Stomach (tissue), 9 donors: ENCODE measurements around the gene TENT5C. TPM values are rescaled to one million over a fixed set of nuclear protein-coding genes. Genes with fewer than 3 reads are reported as not detected.

ENCODE experiments used
- DNase-seq, 2 donors: peaks; one replicate each; pipeline versions ENCODE4 v3.0.0 to v3.0.0-alpha.2; 2013 to 2019
- H3K27ac ChIP-seq, 5 donors: fragments of 200-600 bp in 4 of 5; sonication (generic) in 4 of 5; one replicate each; pipeline ENCODE4 v1.5.1; 2013 to 2019; ENCODE audit warnings: mild to moderate bottlenecking in 1 of 5, moderate library complexity in 1 of 5
- H3K27me3 ChIP-seq, 3 donors: fragments of 200-600 bp; sonication (generic); one replicate each; pipeline ENCODE4 v1.5.1; 2017 to 2019; ENCODE audit warnings: mixed run types in 1 of 3
- H3K36me3 ChIP-seq, 4 donors: fragments of 200-600 bp; sonication (generic); 1 replicate in 3 of 4; 2 replicates in 1 of 4; pipeline ENCODE4 v1.5.1; 2016 to 2019
- H3K4me1 ChIP-seq, 4 donors: fragments of 200-600 bp; sonication (generic); one replicate each; pipeline ENCODE4 v1.5.1; 2016 to 2019
- H3K4me3 ChIP-seq, 4 donors: fragments of 200-600 bp; sonication (generic) in 3 of 4; one replicate each; pipeline ENCODE4 v1.5.1; 2016 to 2019; ENCODE audit warnings: mild to moderate bottlenecking in 1 of 4
- H3K9me3 ChIP-seq, 4 donors: fragments of 200-600 bp; sonication (generic); one replicate each; pipeline ENCODE4 v1.5.1; 2016 to 2019
- EP300 ChIP-seq: sonication (generic); formaldehyde crosslinking; IDR thresholded peaks from one replicate; pipeline ENCODE4 v1.6.1; 2017; ENCODE audit warnings: antibody characterized with exemption
- POLR2A ChIP-seq, 4 donors: fragments of 450-650 bp; IDR thresholded peaks; one replicate each; pipeline ENCODE4 v1.6.1; 2016; ENCODE audit warnings: antibody characterized with exemption in 4 of 4, control low read depth in 2 of 4, mild to moderate bottlenecking in 1 of 4, moderate library complexity in 1 of 4
- POLR2AphosphoS5 ChIP-seq, 3 donors: sonication (generic); formaldehyde crosslinking; IDR thresholded peaks; one replicate each; pipeline ENCODE4 v1.6.1; 2016; ENCODE audit warnings: antibody characterized with exemption in 3 of 3
- WGBS, 5 donors: extraction: QIAGEN DNeasy Blood & Tissue Kit in 3 of 5; methylation state at CpG; one replicate each; pipeline versions ENCODE4 v1.1.5 to v1.1.7; 2013 to 2018; 5-methylcytosine and 5-hydroxymethylcytosine counted together
- intact Hi-C: fragments of 100-400 bp; cut with DNase I; formaldehyde crosslinking; loops from one replicate; pipeline ENCODE4 v1.15.1; 2023; ENCODE audit warnings: low total_unique reads
- polyA plus RNA-seq, 3 donors: library from polyadenylated mRNA; stranded (reverse); fragments of 200-250 nt; gene quantifications; one replicate each; pipeline ENCODE4 v1.2.3, GENCODE V29; 2013
- total RNA-seq, 5 donors: library from RNA; depleted of rRNA; stranded (reverse); fragments of >200 nt; gene quantifications; one replicate each; pipeline versions ENCODE4 v1.1.0 to v1.2.3, GENCODE V29; 2014 to 2016
- TF ChIP-seq, protein P1 (sequence below), 7 experiments: fragments of 450-650 bp in 4 of 7; fragments of 200-600 bp in 3 of 7; sonication (generic) in 3 of 7; IDR thresholded peaks; one replicate each; pipeline ENCODE4 v1.5.1; 2016 to 2019; ENCODE audit warnings: antibody characterized with exemption in 7 of 7, control low read depth in 2 of 7, mild to moderate bottlenecking in 1 of 7
- donor health status: healthy with polysubstance abuse.
- donor health status: Bipolar disorder and iron deficiency.
- donor health status: healthy.

Gene TENT5C
- total and polyA plus RNA-seq, 8 donors, result 6.0 to 28.1 (median 11.4) TPM

DNA sequence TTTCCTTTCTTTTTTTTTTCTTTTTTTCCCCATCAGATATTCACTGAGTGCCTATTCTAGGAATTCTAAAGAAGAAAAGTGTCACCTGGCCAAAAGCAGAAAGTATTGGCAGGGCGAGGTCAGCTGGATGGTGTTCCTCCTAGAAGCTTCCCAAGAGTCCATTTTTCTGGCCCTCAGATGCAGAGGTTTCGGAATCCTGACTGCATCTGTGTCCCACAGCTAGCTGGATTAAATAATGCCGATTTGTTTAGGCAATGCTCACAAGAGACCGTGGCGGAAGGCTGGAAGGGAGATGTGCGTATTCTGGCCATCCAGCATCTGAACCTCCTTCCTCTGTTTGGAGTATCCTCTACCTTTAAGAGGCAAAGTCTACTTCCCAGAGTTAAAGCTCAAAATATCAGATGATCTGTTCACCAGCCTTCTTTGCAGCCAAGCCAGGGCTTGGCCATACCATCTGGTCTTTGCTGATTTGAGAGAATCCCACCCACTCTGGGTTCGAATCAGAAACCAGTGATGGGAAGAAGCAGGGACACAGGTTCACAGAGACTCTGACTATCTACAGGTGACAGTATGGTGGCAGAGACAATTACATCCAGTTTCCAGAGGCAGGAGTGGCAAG is 5.4 kb upstream of the TENT5C start:
- no peak for DNase-seq
- intact Hi-C loops, result no loop called here
- TF ChIP-seq POLR2A (IDR thresholded peaks at IDR 0.05) (no peak), POLR2AphosphoS5 (IDR thresholded peaks at IDR 0.05) (no peak), EP300 (no peak)
- TF ChIP-seq, protein P1, sequence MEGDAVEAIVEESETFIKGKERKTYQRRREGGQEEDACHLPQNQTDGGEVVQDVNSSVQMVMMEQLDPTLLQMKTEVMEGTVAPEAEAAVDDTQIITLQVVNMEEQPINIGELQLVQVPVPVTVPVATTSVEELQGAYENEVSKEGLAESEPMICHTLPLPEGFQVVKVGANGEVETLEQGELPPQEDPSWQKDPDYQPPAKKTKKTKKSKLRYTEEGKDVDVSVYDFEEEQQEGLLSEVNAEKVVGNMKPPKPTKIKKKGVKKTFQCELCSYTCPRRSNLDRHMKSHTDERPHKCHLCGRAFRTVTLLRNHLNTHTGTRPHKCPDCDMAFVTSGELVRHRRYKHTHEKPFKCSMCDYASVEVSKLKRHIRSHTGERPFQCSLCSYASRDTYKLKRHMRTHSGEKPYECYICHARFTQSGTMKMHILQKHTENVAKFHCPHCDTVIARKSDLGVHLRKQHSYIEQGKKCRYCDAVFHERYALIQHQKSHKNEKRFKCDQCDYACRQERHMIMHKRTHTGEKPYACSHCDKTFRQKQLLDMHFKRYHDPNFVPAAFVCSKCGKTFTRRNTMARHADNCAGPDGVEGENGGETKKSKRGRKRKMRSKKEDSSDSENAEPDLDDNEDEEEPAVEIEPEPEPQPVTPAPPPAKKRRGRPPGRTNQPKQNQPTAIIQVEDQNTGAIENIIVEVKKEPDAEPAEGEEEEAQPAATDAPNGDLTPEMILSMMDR (IDR thresholded peaks at IDR 0.05), result no peak

DNA sequence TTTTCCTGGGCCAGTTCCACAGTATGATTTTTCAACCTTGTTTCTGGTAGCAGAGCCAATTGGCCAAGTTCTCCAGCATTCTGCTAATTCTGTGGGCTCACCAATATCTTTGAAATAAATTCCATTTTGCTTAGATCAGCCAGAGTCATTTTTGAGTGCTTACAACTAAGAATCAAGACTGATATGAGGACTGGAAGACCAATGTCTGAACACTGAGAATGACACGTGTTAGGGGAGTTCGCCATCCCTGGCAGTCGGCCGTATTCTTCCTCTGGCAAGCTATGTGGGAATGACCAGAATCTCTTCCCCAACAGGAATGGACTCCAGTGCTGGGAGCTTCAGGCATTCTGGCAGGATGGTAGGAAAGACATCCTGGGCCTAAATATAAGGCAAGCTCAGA is 4.9 kb upstream of the TENT5C start:
- DNase-seq, result no peak
- no peaks in the 10 kb centered on the region for H3K9me3 ChIP-seq
- intact Hi-C loops, result no loop called here
- H3K36me3 ChIP-seq, result no peaks in the 10 kb centered on the region
- WGBS, 5 donors, result 88 to 98% (median 92%) methylated on average over 4 of the region's 4 CpGs
- TF ChIP-seq, protein P1 (IDR thresholded peaks at IDR 0.05), result no peak
- TF ChIP-seq POLR2AphosphoS5 (IDR thresholded peaks at IDR 0.05) (no peak), EP300 (no peak), POLR2A (IDR thresholded peaks at IDR 0.05) (no peak)
- peaks cover 0 to 11% (median 8%) of the 10 kb centered on the region in 4 donors for H3K4me1 ChIP-seq
- no peak overlapping the region for H3K4me3 ChIP-seq
- H3K27me3 ChIP-seq, result no peaks in the 10 kb centered on the region
- H3K27ac ChIP-seq, result no peak overlapping the region

More for the DNA sequence above, 5.4 kb upstream of the TENT5C start:
- H3K4me1 ChIP-seq, result peaks cover 0 to 10% (median 8%) of the 10 kb centered on the region in 4 donors
- no peak overlapping the region for H3K27ac ChIP-seq
- H3K9me3 ChIP-seq, result no peaks in the 10 kb centered on the region
- no peak overlapping the region for H3K4me3 ChIP-seq
- H3K36me3 ChIP-seq, result no peaks in the 10 kb centered on the region
- WGBS, 5 donors, result 82 to 91% (median 87%) methylated on average over 7 of the region's 7 CpGs
- H3K27me3 ChIP-seq, result no peaks in the 10 kb centered on the region

DNA sequence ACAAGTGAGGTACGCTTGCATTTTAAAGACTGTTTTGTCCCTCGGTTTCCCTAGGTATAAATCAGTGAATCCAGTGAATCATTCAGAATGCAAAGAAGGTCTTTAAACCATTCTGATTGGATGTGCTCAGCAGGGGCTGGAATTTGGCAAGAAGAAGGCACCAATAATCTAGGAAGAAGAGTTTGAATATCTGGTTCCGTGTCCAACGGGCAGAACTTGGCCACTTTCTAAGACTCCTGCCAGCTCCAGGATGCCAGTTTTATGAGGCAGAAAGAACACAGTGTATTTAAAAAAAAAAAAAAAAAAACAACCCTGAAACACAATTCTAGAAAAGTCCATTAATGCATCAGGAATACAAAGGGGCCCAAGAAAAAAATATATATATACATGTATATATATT is 3.0 kb upstream of the TENT5C start:
- 88 to 94% (median 91%) methylated on average over 4 of the region's 4 CpGs for WGBS, 5 donors
- Histone ChIP-seq H3K27me3 (no peaks in the 10 kb centered on the region), H3K9me3 (no peaks in the 10 kb centered on the region), H3K4me3 (no peak overlapping the region), H3K4me1 (peaks cover 0 to 22% (median 18%) of the 10 kb centered on the region in 4 donors), H3K27ac (no peak overlapping the region), H3K36me3 (no peaks in the 10 kb centered on the region)
- TF ChIP-seq POLR2AphosphoS5 (IDR thresholded peaks at IDR 0.05), result no peak
- no peak for DNase-seq
- intact Hi-C loops, result no loop called here

DNA sequence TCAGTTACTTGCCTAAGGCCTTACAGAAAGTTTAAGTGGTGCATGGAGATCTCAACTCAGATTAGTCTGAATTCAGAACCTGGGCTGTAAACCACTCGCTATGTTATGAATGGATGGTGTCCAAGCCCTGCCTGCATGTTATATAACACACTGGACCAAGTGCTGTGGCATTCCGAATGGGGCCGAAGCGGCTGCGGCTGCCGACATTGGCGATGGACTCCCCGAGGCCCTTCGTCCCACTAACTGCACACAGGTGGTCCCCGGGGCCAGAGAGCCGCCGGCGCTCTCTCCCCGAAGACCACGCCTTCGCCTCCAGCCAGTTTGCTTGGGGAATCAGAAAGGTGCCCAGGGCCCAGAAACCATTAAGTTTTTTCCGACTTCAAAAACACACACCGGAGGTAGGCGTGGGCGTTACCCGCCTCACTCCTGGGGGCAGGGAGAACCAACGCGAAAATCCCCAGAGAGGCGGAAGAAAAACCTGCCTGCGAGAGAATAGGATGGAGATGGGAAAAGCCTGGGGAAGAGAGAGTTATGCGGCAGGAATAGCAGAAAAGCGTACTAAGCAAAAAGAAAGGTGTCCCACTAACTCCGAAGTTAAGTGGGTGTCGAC is 579 bp upstream of the TENT5C start:
- Histone ChIP-seq H3K9me3 (no peaks in the 10 kb centered on the region), H3K4me1 (peaks cover 9 to 43% (median 37%) of the 10 kb centered on the region in 4 donors), H3K36me3 (no peaks in the 10 kb centered on the region), H3K4me3 (peak overlapping the region; percentile 78 to 90 (median 84)), H3K27ac (peak overlapping the region; percentile 86 to 96 (median 91)), H3K27me3 (no peaks in the 10 kb centered on the region)
- DNase-seq, result peak in 1 of 2 donors; percentile 74
- intact Hi-C loops, result no loop called here
- WGBS, 5 donors, result 0 to 1% (median 0%) methylated on average over 29 of the region's 29 CpGs
- peak in 1 of 3 donors; percentile 3 for TF ChIP-seq POLR2AphosphoS5 (IDR thresholded peaks at IDR 0.05)
- TF ChIP-seq, protein P1 (IDR thresholded peaks at IDR 0.05), result no peak
